Fibroblast of villous mesenchyme (primary cell): ENCODE measurements around the gene FGGY. TPM values are rescaled to one million over a fixed set of nuclear protein-coding genes. Genes with fewer than 3 reads are reported as not detected.
"Not testable (repeated sequence)": the region's sequence is repeated elsewhere in the genome, so short reads cannot be mapped to it uniquely, and the experiment has no call there.

ENCODE experiments used
- DNase-seq: peaks from one replicate; pipeline ENCODE4 v3.0.0-alpha.2; 2010; ENCODE audit warnings: low read depth
- H3K4me3 ChIP-seq: 2 replicates; pipeline ENCODE4 v1.5.1; 2011; ENCODE audit warnings: low read depth, mild to moderate bottlenecking, low read length
- total RNA-seq: library from RNA; depleted of rRNA; stranded (reverse); fragments of >200 nt; gene quantifications from 2 replicates; pipeline ENCODE4 v1.2.3, GENCODE V29; 2012
- TF ChIP-seq, protein P1 (sequence below): IDR thresholded peaks from 2 replicates; pipeline ENCODE4 v1.5.1; 2012; ENCODE audit warnings: low read depth, mild to moderate bottlenecking, low read length; ENCODE audit not compliant: insufficient read depth

FGGY gene
- total RNA-seq, 1 donor = 11.7 TPM

DNA sequence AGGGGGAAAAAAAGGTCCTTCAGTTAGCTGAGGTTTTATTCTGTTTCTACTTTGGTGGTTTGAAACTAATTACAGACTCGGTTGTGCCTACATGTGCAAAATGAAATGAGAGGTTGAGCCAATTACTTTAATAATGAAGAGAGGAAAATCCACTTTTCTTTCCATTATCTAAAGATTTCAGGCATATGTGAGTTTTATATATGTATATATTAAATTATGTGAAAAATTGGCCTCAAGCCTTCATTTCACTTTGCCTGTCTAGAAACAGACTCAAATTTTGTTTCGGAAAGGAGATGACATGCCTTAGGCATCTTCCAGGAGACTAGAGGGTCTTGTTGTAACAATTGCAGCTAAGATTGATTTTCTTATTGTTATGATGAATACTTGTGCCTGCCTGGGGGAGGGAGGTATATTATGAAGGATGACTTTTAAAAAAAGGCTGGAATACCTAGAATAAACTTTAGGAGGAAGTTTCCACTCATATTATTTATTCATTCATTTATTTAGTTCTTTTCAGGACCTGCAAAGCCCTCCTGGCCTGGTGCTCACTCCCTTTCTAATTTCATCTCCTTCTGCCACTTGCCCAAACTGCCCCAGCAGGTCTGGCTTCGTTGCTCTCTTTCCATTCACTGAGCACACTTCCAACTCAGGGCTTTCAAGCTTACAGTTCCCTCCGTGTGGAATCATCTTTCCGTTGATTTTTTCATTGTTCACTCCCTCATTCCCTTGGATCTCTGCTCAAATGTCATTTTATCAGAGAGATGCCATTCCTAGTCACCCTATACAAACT lies 423.6 kb downstream of the FGGY start:
- no peak for DNase-seq
- TF ChIP-seq, protein P1, sequence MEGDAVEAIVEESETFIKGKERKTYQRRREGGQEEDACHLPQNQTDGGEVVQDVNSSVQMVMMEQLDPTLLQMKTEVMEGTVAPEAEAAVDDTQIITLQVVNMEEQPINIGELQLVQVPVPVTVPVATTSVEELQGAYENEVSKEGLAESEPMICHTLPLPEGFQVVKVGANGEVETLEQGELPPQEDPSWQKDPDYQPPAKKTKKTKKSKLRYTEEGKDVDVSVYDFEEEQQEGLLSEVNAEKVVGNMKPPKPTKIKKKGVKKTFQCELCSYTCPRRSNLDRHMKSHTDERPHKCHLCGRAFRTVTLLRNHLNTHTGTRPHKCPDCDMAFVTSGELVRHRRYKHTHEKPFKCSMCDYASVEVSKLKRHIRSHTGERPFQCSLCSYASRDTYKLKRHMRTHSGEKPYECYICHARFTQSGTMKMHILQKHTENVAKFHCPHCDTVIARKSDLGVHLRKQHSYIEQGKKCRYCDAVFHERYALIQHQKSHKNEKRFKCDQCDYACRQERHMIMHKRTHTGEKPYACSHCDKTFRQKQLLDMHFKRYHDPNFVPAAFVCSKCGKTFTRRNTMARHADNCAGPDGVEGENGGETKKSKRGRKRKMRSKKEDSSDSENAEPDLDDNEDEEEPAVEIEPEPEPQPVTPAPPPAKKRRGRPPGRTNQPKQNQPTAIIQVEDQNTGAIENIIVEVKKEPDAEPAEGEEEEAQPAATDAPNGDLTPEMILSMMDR = no peak

DNA sequence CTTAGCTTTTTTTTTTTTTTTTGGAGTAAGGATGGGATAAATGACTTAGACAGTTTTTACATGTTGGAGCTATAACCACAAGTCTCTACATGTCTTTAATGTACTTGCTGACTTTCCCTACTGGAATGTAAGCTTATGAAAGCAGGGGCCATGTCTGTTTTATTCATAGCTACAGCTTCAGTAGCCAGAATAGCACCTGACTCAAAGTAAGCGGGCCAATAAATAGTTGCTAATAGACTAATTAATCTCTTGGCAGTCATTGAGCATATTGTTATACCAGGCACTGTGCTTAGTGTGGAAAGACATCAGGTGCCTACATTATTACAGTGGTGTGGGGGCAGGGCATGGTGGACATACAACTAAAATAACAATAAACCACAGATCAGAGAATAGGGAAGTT lies 433.4 kb downstream of the FGGY start:
- TF ChIP-seq, protein P1 = no peak
- peak; percentile 89 for DNase-seq
- no peak overlapping the region for H3K4me3 ChIP-seq

More for the DNA sequence above, 423.6 kb downstream of the FGGY start:
- H3K4me3 ChIP-seq = no peak overlapping the region

DNA sequence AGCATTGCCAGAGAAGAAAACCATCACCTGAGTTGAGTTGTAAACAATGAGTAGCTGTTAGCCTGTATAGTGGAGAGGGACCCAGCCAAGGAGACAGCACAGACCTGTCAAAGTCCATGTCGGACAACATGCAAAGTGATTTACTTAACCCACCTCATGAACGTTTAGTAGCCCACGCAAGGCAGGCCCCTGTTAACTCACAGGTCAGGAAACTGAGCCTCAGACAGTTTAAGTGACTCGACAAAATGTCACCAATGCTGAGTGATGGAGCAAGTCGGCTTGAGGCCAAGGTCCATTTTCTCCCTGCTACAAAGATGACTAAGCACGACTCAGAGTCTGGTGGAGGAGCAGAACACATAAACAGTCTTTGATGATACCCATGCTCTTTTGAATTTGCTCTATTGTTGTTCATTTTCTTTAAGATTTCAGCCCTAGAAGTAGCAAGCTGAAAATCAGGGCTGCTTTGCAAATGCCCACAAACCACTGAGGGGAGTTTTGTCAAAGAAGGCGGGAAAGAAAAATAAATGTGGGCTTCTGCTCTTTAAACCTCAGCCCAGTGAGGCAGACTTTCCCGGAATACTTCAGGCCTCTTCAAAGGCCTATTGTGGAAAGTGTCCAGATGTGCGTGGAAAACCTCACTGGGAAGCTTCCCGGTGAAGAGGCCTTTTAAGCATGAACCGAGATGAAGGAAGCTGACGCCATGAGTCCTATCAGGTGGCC lies 434.0 kb downstream of the FGGY start:
- TF ChIP-seq, protein P1 = no peak
- no peak overlapping the region for H3K4me3 ChIP-seq
- peak; percentile 94 for DNase-seq

DNA sequence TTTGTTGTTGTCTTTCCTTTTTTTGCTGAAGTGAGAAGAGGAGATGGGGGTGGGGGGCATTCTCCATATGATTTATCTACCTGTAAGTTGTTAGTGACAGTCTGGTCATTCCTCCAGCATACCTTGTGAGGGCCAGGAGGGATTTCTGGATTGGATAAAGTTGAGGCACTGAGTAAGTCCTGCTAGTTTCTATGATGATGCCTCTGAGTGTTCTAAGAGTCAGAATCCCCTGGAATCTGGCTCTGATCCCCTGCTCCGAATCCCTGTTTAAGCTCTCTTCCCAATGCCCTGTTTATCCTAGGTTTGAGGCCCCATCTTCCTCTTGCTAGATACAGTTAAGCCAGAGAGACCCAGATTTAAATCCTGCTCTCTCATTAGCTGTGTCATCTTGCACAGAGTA lies 434.7 kb downstream of the FGGY start:
- TF ChIP-seq, protein P1 = no peak
- DNase-seq = no peak
- H3K4me3 ChIP-seq = no peak overlapping the region

DNA sequence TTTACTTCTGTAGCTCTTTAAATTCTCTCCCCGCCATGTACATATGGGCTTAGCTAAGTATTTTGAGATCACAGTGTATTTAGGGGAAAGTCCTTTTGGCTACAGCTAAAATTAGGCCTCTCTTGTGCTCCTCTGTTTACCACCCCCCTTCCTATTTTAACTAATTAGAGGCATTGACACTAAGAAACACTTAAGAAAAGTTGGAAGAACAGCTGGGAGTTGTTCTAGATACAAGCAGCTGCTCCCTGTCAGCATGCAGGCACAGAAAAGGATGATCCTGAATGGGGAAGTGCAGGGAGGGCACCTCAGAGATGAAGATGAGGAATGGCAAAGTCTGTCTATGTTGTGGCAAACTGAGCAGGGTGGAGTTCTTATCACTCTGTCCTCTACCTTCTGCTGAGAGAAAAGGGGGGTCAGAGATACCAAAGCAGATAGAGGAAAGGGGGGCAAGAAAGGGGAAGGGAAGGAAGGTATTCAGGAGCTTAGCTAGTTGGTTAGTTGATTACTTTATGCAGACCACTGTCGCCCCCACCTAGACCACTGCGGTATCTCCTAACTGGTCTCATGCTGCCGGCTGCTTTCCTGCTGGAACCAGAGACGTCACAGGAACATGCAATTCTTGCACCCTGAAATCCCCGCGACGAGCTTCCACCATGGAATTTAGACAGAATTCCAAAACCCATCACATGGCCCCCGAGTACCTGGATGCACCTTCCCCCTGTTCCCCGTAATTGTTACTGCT lies 435.5 kb downstream of the FGGY start:
- DNase-seq = peak; percentile 31
- H3K4me3 ChIP-seq = no peak overlapping the region
- TF ChIP-seq, protein P1 = no peak

DNA sequence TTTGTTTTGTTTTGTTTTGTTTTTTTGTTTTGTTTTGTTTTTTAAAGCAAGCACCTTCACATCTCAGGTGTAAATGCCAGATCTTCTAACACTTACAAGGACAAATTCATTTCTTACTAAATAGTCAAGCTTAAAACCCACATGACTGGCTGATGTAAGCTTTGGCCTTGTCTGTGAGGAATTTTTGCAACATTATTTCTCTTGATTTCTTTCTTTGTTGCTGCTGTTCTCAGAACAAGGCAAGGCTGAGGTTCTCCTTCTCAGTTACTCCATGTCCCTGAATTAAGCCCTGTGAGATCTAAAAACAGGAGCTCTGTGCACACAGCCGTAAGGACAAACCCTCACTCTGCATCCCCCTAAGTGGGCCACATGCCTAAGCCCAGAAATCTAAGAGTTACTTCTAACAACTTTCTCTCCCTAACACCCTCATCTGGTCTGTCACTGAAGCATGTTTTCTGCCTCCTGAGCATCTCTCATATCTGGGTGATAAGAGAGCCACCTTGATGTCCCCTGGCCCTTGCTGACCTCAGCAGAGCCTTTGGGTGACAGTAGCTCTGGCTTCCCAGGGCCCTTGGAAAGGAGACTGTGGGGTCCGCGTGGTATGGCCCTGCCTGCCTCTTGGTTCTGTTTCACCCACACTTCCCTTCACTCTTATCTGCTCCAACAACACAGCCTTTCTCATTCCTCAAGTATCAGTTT lies 436.7 kb downstream of the FGGY start:
- peak; percentile 24 for DNase-seq
- TF ChIP-seq, protein P1 = no peak
- H3K4me3 ChIP-seq = no peak overlapping the region

DNA sequence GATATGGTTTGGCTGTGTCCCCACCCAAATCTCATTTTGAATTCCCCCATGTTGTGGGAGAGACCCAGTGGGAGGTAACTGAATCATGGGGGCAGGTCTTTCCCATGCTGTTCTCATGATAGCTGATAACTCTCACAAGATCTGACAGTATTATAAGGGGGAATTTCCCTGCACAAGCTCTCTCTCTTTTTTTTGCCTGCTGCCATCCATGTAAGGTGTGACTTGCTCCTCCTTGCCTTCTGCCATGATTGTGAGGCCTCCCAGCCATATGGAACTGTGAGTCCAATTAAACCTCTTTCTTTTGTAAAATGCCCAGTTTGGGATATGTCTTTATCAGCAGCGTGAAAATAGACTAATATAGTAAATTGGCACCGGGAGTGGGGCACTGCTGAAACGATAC lies 439.0 kb downstream of the FGGY start:
- DNase-seq, H3K4me3 ChIP-seq: not testable (repeated sequence)
